ENCODE measurements around the gene CUL3. TPM values are rescaled to one million over a fixed set of nuclear protein-coding genes. Genes with fewer than 3 reads are reported as not detected.

Gene CUL3
- total RNA-seq, 1 experiment from 2014 or later = 95.7 TPM

DNA sequence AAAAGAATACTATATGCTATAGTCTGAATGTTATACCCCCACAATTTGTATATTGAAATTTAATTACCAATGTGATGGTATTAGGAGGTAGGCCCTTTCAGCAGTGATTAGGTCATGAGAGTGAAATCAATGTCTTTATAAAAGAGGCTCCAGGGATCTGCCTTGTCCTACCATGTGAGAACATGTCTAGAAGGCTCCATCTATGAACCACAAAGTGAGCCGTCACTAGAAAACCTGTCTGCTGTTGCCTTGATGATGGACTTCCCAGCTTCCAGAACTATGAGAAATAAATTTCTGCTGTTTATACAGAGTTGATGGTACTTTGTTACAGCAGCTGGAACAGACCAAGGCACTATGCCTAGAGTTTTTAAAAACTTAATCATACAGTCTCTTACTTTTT, 136.9 kb downstream of the CUL3 start:
- Histone ChIP-seq H3K36me3 (ENCODE audit: control insufficient read depth in 1 of 2, insufficient read depth in 2 of 2, low read length in 2 of 2) (no peaks in the 10 kb centered on the region), H3K27ac (ENCODE audit: low read depth, low read length) (no peak overlapping the region), H3K4me3 (replicated peaks in 1 of 2; ENCODE audit: low read depth in 1 of 2, low read length in 2 of 2) (no peak overlapping the region), H3K79me2 (ENCODE audit: insufficient read depth, low read length) (no peaks in the 10 kb centered on the region), H3K9me2 (ENCODE audit: insufficient read depth) (no peaks in the 10 kb centered on the region), H3K27me3 (ENCODE audit: insufficient read depth, low read length) (no peaks in the 10 kb centered on the region), H3K9me3 (ENCODE audit: control insufficient read depth in 1 of 2, insufficient read depth in 1 of 2, low read depth in 1 of 2, low read length in 2 of 2) (no peaks in the 10 kb centered on the region), H4K20me1 (ENCODE audit: insufficient read depth) (no peaks in the 10 kb centered on the region), H3K9ac (ENCODE audit: low read length) (no peak overlapping the region), H3K4me2 (ENCODE audit: low read length) (no peak overlapping the region), H2AFZ (ENCODE audit: low read depth, low read length, poor library complexity, severe bottlenecking) (no peak overlapping the region), H3K4me1 (ENCODE audit: control insufficient read depth in 1 of 2, insufficient read depth in 2 of 2, low read length in 2 of 2) (0 out of 4 replicates have a peak, but pooled peaks cover 0 to 3% of the 10 kb centered on the region in 2 experiments)
- BruUV-seq (replicated peaks) = no TSS peak
- TF ChIP-seq, protein P1, sequence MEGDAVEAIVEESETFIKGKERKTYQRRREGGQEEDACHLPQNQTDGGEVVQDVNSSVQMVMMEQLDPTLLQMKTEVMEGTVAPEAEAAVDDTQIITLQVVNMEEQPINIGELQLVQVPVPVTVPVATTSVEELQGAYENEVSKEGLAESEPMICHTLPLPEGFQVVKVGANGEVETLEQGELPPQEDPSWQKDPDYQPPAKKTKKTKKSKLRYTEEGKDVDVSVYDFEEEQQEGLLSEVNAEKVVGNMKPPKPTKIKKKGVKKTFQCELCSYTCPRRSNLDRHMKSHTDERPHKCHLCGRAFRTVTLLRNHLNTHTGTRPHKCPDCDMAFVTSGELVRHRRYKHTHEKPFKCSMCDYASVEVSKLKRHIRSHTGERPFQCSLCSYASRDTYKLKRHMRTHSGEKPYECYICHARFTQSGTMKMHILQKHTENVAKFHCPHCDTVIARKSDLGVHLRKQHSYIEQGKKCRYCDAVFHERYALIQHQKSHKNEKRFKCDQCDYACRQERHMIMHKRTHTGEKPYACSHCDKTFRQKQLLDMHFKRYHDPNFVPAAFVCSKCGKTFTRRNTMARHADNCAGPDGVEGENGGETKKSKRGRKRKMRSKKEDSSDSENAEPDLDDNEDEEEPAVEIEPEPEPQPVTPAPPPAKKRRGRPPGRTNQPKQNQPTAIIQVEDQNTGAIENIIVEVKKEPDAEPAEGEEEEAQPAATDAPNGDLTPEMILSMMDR (IDR thresholded peaks at IDR 0.05 in 2 of 3, conservative IDR thresholded peaks at IDR 0.05 in 1 of 3; ENCODE audit: borderline replicate concordance in 1 of 3, insufficient read depth in 1 of 3, low read depth in 2 of 3, low read length in 2 of 3) = no peak
- TF ChIP-seq TCF7L2 (IDR thresholded peaks at IDR 0.05; ENCODE audit: borderline replicate concordance, extremely low read depth, insufficient read depth, insufficient read length) = no peak
- TF ChIP-seq POLR2A (IDR thresholded peaks at IDR 0.05; ENCODE audit: borderline replicate concordance, extremely low read depth, insufficient read depth, insufficient read length) = no peak
- no peak for TF ChIP-seq EZH2 (IDR thresholded peaks at IDR 0.05)
- TF ChIP-seq, protein P2, sequence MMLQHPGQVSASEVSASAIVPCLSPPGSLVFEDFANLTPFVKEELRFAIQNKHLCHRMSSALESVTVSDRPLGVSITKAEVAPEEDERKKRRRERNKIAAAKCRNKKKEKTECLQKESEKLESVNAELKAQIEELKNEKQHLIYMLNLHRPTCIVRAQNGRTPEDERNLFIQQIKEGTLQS (IDR thresholded peaks at IDR 0.05) = no peak
- no peak for TF ChIP-seq YY1 (IDR thresholded peaks at IDR 0.05; ENCODE audit: extremely low read depth, insufficient replicate concordance, low read depth, low read length)
- no peak for TF ChIP-seq JUND (IDR thresholded peaks at IDR 0.05)
- TF ChIP-seq, protein P3, sequence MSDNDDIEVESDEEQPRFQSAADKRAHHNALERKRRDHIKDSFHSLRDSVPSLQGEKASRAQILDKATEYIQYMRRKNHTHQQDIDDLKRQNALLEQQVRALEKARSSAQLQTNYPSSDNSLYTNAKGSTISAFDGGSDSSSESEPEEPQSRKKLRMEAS (IDR thresholded peaks at IDR 0.05) = no peak
- TF ChIP-seq, protein P4, sequence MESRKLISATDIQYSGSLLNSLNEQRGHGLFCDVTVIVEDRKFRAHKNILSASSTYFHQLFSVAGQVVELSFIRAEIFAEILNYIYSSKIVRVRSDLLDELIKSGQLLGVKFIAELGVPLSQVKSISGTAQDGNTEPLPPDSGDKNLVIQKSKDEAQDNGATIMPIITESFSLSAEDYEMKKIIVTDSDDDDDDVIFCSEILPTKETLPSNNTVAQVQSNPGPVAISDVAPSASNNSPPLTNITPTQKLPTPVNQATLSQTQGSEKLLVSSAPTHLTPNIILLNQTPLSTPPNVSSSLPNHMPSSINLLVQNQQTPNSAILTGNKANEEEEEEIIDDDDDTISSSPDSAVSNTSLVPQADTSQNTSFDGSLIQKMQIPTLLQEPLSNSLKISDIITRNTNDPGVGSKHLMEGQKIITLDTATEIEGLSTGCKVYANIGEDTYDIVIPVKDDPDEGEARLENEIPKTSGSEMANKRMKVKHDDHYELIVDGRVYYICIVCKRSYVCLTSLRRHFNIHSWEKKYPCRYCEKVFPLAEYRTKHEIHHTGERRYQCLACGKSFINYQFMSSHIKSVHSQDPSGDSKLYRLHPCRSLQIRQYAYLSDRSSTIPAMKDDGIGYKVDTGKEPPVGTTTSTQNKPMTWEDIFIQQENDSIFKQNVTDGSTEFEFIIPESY (IDR thresholded peaks at IDR 0.05; ENCODE audit: extremely low read depth, insufficient replicate concordance, low read length) = no peak
- no peak for TF ChIP-seq FOSL1 (IDR thresholded peaks at IDR 0.05; ENCODE audit: low read depth)
- TF ChIP-seq CBX3 (IDR thresholded peaks at IDR 0.05; ENCODE audit: low read depth) = no peak
- no peak for ATAC-seq
- ChIA-PET RAD21 (ENCODE audit: low non-redundant PET in 1 of 2, low total read pairs in 2 of 2, uncharacterized antibody in 2 of 2, unreplicated experiment in 2 of 2) (no interaction called here), CTCF (no interaction called here), POLR2A (no interaction called here)
- intact Hi-C loops (cut with micrococcal nuclease) = no loop called here
- DNase-seq (ENCODE audit: low read depth, low spot score) = no peak
